Effector memory CD4-positive, alpha-beta T cell (primary cell): ENCODE data around the gene TSPEAR.

Source experiments
- DNase-seq, 3 donors: peaks; one replicate each; pipeline ENCODE4 v3.0.0-alpha.2; 2020
- H3K27ac ChIP-seq: 2 replicates; pipeline ENCODE4 v1.7.0; 2013; ENCODE audit warnings: mild to moderate bottlenecking, low read length, moderate library complexity; ENCODE audit not compliant: insufficient read depth, poor library complexity, severe bottlenecking
- H3K27me3 ChIP-seq: replicated peaks from 2 replicates; pipeline ENCODE4 v1.7.0; 2013; ENCODE audit warnings: mild to moderate bottlenecking, low read length; ENCODE audit not compliant: insufficient read depth, control insufficient read depth, poor library complexity, severe bottlenecking
- H3K36me3 ChIP-seq: 2 replicates; pipeline ENCODE4 v1.7.0; 2013; ENCODE audit warnings: mild to moderate bottlenecking, low read length, moderate library complexity; ENCODE audit not compliant: control insufficient read depth, insufficient read depth
- H3K4me1 ChIP-seq: 2 replicates; pipeline ENCODE4 v1.7.0; 2013; ENCODE audit warnings: low read length, mild to moderate bottlenecking; ENCODE audit not compliant: control insufficient read depth, insufficient read depth, poor library complexity, severe bottlenecking
- H3K4me3 ChIP-seq: 2 replicates; pipeline ENCODE4 v1.7.0; 2013; ENCODE audit warnings: low read length, low read depth, mild to moderate bottlenecking; ENCODE audit not compliant: insufficient read depth, poor library complexity, severe bottlenecking
- H3K9me3 ChIP-seq: 2 replicates; pipeline ENCODE4 v1.7.0; 2013; ENCODE audit warnings: mild to moderate bottlenecking, low read length, moderate library complexity; ENCODE audit not compliant: control insufficient read depth

Gene TSPEAR

DNA sequence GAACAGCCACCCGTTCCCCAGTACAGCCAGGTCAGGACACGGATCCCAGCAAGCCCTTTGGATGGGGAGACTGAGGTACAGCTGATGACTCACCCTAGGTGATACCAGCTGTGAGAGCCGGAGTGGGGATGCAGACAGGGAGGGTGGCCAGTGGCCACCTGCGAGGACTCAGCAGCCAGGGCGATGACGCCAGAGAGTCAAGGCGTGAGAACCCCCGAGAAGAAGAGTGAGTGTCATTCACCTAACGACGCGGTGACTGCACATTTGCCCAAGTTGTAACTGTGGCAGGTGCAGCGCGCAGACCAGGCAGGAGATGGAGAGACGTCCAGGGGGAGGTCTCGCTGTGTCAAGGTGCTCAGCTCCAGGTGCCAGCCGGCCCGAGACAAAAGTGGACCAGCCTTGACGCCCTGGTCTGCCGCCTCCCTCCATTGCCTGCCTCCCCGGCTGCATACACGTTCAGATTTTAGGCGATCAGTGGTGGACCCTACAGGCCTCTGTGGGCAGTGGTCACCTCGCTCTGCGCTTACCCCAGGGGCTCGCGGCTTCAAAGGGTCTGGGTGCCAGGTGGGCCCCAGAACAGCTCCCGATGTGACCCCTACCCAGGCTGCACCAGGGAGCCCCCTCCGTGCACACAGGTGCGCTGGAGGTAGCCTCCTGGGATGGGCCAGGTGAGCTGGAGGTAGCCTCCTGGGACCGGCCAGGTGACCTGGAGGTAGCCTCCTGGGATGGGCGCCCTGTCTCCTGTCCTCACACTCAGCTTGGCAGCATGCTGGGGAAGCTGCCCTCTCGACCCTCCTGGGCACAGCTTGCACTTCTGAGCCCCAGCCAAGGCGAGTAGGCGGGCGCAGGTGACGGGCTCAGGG lies 244.1 kb downstream of the TSPEAR start:
- Histone ChIP-seq H3K4me3 (no peak overlapping the region), H3K9me3 (no peaks in the 10 kb centered on the region), H3K27ac (no peak overlapping the region), H3K36me3 (no peaks in the 10 kb centered on the region), H3K27me3 (no peaks in the 10 kb centered on the region), H3K4me1 (no peaks in the 10 kb centered on the region)
- no peak for DNase-seq

DNA sequence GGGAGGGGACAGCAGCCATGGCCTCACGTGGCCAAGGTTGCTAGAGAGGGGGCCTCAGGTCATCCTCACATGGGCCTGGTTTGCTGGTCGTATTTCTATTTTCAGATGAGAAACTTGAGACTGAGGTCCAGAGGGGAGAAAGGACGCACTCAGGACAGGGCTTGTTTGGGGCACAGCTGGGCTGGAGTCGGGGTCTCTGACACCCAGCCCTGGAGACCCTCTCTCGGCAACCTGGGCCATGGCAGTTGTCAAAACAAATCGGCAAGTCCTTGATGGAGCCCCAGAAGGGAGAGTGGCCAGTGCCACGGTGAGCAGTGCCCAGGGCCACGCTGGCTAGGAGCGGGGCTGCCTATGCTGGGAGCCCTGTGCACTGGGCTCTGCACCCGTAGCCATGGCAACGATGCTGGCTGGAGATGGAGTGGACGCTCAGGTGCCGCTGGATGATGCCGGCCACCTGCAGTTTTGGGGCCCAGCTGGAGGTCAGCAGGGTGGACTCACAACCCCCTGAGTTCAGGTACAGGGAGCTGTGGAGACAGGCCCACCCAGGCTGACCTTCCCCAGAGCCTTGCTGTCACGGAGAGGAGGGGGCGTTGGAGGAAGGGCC lies 244.9 kb downstream of the TSPEAR start:
- Histone ChIP-seq H3K4me1 (no peaks in the 10 kb centered on the region), H3K27me3 (no peaks in the 10 kb centered on the region), H3K9me3 (no peaks in the 10 kb centered on the region), H3K36me3 (no peaks in the 10 kb centered on the region), H3K4me3 (no peak overlapping the region), H3K27ac (no peak overlapping the region)
- no peak for DNase-seq

GRCh38 chr21:44464351-44464750 lies 247.0 kb downstream of the TSPEAR start:
- Histone ChIP-seq H3K9me3 (no peaks in the 10 kb centered on the region), H3K4me3 (no peak overlapping the region), H3K27ac (no peak overlapping the region), H3K36me3 (no peaks in the 10 kb centered on the region), H3K27me3 (no peaks in the 10 kb centered on the region), H3K4me1 (no peaks in the 10 kb centered on the region)
- DNase-seq: no peak

DNA sequence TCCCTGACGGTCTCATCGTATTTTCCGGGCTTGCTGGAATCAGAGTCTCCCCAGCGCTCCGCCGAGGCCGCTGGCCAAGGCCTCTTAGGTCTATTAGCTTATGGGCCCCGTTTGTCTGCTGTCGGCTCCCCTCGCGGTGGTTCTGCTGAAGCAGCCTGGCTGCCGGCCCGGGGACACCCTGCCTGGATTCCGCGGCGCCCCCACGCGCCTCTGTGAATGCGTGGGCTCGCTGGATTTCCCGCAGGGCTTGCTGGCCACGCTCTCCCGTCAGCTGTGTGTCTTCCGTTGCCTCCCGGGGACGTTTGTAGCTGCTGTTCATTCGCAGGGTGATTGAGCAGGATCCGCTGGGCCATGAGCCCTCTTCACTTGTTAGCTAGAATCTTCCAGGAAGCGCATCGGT lies 247.6 kb downstream of the TSPEAR start:
- DNase-seq: no peak
- Histone ChIP-seq H3K9me3 (no peaks in the 10 kb centered on the region), H3K4me3 (no peak overlapping the region), H3K4me1 (no peaks in the 10 kb centered on the region), H3K27ac (no peak overlapping the region), H3K27me3 (no peaks in the 10 kb centered on the region), H3K36me3 (no peaks in the 10 kb centered on the region)

- H3K4me3 ChIP-seq: no peak overlapping the region
Measured at GRCh38 chr21:44462834-44463200, 248.6 kb downstream of the TSPEAR start.

GRCh38 chr21:44462086-44462833 lies 249.1 kb downstream of the TSPEAR start:
- no peak overlapping the region for H3K4me3 ChIP-seq
- DNase-seq: no peak

More at GRCh38 chr21:44462834-44463200, 248.6 kb downstream of the TSPEAR start:
- H3K9me3 ChIP-seq: no peaks in the 10 kb centered on the region
- H3K4me1 ChIP-seq: no peaks in the 10 kb centered on the region
- no peak for DNase-seq
- no peaks in the 10 kb centered on the region for H3K27me3 ChIP-seq
- H3K27ac ChIP-seq: no peak overlapping the region
- no peaks in the 10 kb centered on the region for H3K36me3 ChIP-seq

GRCh38 chr21:44461464-44462001 lies 249.8 kb downstream of the TSPEAR start:
- Histone ChIP-seq H3K4me3 (no peak overlapping the region), H3K9me3 (no peaks in the 10 kb centered on the region), H3K4me1 (no peaks in the 10 kb centered on the region), H3K27me3 (no peaks in the 10 kb centered on the region), H3K36me3 (no peaks in the 10 kb centered on the region), H3K27ac (no peak overlapping the region)
- DNase-seq: no peak

More at GRCh38 chr21:44462086-44462833, 249.1 kb downstream of the TSPEAR start:
- no peaks in the 10 kb centered on the region for H3K4me1 ChIP-seq
- no peaks in the 10 kb centered on the region for H3K27me3 ChIP-seq
- no peak overlapping the region for H3K27ac ChIP-seq
- H3K9me3 ChIP-seq: no peaks in the 10 kb centered on the region
- no peaks in the 10 kb centered on the region for H3K36me3 ChIP-seq

DNA sequence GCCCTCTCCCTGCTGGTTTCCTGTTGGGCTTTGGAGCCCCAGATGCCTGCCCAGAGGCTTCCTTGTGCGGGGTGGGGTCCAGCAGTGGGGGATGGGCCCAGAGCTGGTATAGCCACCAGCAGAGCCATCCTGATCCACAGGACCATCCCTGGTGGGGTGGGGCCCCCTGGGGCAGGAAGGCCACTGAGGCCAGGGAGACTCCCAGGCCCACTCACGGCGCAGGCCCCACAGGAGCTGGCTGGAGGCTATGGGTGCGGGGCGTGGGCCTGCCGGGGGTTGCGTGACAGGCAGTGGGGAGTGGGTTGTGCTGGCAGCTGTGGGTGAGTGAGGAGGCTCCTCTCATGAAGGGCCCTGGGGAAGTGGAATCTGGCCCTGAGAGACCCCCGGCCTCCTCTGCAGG lies 250.4 kb downstream of the TSPEAR start:
- no peak for DNase-seq
- Histone ChIP-seq H3K4me3 (no peak overlapping the region), H3K4me1 (peaks cover 5% of the 10 kb centered on the region), H3K9me3 (no peaks in the 10 kb centered on the region), H3K36me3 (no peaks in the 10 kb centered on the region), H3K27ac (no peak overlapping the region), H3K27me3 (no peaks in the 10 kb centered on the region)

DNA sequence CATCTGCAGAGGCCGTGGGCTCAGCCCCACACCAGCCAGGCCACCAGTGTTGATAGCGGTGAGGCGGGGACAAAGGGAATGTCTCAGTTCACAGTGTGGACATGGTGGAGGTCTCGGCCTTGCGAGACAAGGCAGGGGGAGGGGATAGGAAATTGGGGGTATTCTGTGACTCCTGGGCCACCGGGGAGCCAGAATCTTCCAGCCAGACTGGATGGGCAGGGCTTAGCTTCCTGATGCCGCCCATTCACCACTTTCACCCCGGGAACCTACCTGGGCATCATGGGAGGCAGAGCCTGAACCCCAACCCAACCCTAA lies 251.0 kb downstream of the TSPEAR start:
- Histone ChIP-seq H3K4me1 (peaks cover 7% of the 10 kb centered on the region), H3K36me3 (no peaks in the 10 kb centered on the region), H3K27me3 (no peaks in the 10 kb centered on the region), H3K9me3 (no peaks in the 10 kb centered on the region), H3K27ac (no peak overlapping the region), H3K4me3 (no peak overlapping the region)
- DNase-seq: no peak
